ENCODE data around the gene THSD4. TPM values are rescaled to one million over a fixed set of nuclear protein-coding genes. Genes with fewer than 3 reads are reported as not detected.

The THSD4 gene
- total RNA-seq, 2 experiments from 2014 or later = not detected

- intact Hi-C loops (cut with micrococcal nuclease) = no loop called here
- no peak for DNase-seq
- H3K36me3 Mint-ChIP-seq (ENCODE audit: low read depth) = no peaks in the 10 kb centered on the region
- H3K9me3 Mint-ChIP-seq = peaks cover 2% of the 10 kb centered on the region
- no peak overlapping the region for H3K27ac Mint-ChIP-seq
- TF ChIP-seq, protein P1, sequence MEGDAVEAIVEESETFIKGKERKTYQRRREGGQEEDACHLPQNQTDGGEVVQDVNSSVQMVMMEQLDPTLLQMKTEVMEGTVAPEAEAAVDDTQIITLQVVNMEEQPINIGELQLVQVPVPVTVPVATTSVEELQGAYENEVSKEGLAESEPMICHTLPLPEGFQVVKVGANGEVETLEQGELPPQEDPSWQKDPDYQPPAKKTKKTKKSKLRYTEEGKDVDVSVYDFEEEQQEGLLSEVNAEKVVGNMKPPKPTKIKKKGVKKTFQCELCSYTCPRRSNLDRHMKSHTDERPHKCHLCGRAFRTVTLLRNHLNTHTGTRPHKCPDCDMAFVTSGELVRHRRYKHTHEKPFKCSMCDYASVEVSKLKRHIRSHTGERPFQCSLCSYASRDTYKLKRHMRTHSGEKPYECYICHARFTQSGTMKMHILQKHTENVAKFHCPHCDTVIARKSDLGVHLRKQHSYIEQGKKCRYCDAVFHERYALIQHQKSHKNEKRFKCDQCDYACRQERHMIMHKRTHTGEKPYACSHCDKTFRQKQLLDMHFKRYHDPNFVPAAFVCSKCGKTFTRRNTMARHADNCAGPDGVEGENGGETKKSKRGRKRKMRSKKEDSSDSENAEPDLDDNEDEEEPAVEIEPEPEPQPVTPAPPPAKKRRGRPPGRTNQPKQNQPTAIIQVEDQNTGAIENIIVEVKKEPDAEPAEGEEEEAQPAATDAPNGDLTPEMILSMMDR (IDR thresholded peaks at IDR 0.05) = no peak
- H3K4me3 Mint-ChIP-seq = no peak overlapping the region
- H3K27me3 Mint-ChIP-seq = peaks cover 5% of the 10 kb centered on the region
- ChIA-PET POLR2A (no interaction called here), CTCF (no interaction called here)
- ATAC-seq = no peak
- H3K4me1 Mint-ChIP-seq (ENCODE audit: low read depth) = peaks cover 11% of the 10 kb centered on the region
Measured at GRCh38 chr15:71294911-71295602, 179.8 kb downstream of the THSD4 start.

- Mint-ChIP-seq H3K4me1 (ENCODE audit: low read depth) (peaks cover 11% of the 10 kb centered on the region), H3K27me3 (peaks cover 5% of the 10 kb centered on the region), H3K9me3 (peaks cover 2% of the 10 kb centered on the region), H3K4me3 (no peak overlapping the region), H3K27ac (no peak overlapping the region), H3K36me3 (ENCODE audit: low read depth) (no peaks in the 10 kb centered on the region)
- CTCF ChIA-PET = no interaction called here
- intact Hi-C loops (cut with micrococcal nuclease) = no loop called here
- POLR2A ChIA-PET = no interaction called here
- DNase-seq (no peak), ATAC-seq (no peak)
- TF ChIP-seq, protein P1 (IDR thresholded peaks at IDR 0.05) = no peak
Measured at GRCh38 chr15:71295603-71296314, 180.5 kb downstream of the THSD4 start.

GRCh38 chr15:71296315-71296679, 181.0 kb downstream of the THSD4 start:
- no peak for ATAC-seq
- peaks cover 2% of the 10 kb centered on the region for H3K9me3 Mint-ChIP-seq
- no peaks in the 10 kb centered on the region for H3K36me3 Mint-ChIP-seq (ENCODE audit: low read depth)
- TF ChIP-seq, protein P1 (IDR thresholded peaks at IDR 0.05) = no peak
- DNase-seq = no peak
- H3K27me3 Mint-ChIP-seq = peaks cover 5% of the 10 kb centered on the region
- ChIA-PET POLR2A (no interaction called here), CTCF (no interaction called here)
- no peak overlapping the region for H3K27ac Mint-ChIP-seq
- H3K4me3 Mint-ChIP-seq = no peak overlapping the region
- intact Hi-C loops (cut with micrococcal nuclease) = no loop called here
- H3K4me1 Mint-ChIP-seq (ENCODE audit: low read depth) = peaks cover 11% of the 10 kb centered on the region

DNA sequence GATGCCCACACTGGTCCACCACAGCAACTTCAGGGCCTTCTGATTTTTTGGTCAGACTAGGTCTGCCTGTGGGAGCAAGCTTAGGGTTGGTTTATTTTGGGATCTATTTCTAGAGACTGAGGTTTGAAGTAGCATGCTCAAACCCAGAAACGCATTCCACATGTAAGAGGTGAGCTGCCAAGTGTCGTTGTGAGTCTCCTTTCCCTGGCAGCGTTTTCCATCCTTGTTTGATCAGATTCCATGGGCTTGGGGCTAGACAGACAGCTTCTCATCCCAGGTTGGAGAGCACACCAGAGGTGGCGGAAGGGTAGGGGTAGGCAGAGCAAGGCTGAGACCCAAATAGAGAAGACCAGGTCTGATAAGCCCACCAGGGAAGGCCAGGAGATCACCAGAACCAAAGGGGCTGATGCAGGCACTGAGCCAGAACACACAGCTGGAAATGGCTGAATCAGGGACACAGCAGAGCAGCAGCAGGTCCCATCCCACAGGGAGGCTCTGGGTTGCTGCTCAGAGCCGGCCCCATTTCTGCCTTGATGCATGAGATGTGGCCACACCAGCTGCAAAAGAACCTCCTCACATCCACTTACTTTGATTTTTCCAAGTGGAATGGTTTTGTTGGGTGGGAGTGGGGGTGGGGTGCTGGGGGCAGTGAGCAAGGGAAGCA, 186.8 kb downstream of the THSD4 start:
- Mint-ChIP-seq H3K27ac (no peak overlapping the region), H3K4me1 (ENCODE audit: low read depth) (no peaks in the 10 kb centered on the region), H3K27me3 (peaks cover 2% of the 10 kb centered on the region), H3K36me3 (ENCODE audit: low read depth) (no peaks in the 10 kb centered on the region), H3K4me3 (no peak overlapping the region), H3K9me3 (no peaks in the 10 kb centered on the region)
- intact Hi-C loops (cut with micrococcal nuclease) = no loop called here
- DNase-seq (no peak), ATAC-seq (no peak)
- CTCF ChIA-PET = no interaction called here
- POLR2A ChIA-PET = interaction anchor here (0.5 kb wide), 1 partner anchor 331 kb away, joined by 3 read pairs; no protein-coding TSS in a partner anchor
- TF ChIP-seq, protein P1 (IDR thresholded peaks at IDR 0.05) = no peak

- ChIA-PET CTCF (no interaction called here), POLR2A (no interaction called here)
- TF ChIP-seq, protein P1 (IDR thresholded peaks at IDR 0.05) = no peak
- Mint-ChIP-seq H3K4me1 (ENCODE audit: low read depth) (no peaks in the 10 kb centered on the region), H3K27ac (no peak overlapping the region), H3K9me3 (no peaks in the 10 kb centered on the region), H3K36me3 (ENCODE audit: low read depth) (no peaks in the 10 kb centered on the region), H3K4me3 (no peak overlapping the region), H3K27me3 (peaks cover 2% of the 10 kb centered on the region)
- ATAC-seq (no peak), DNase-seq (no peak)
- intact Hi-C loops (cut with micrococcal nuclease) = no loop called here
Measured at GRCh38 chr15:71302861-71303410, 187.7 kb downstream of the THSD4 start.

All from activated CD8-positive, alpha-beta T cell treated with anti-CD3 and anti-CD28 coated beads for 36 hours (primary cell).